IMR-90 (cell line): ENCODE data around the gene TRABD2A. TPM values are rescaled to one million over a fixed set of nuclear protein-coding genes. Genes with fewer than 3 reads are reported as not detected.

Source experiments
- ATAC-seq: fragments of 200-7000 bp; cut with Tn5 transposase; 2 replicates; pipeline ENCODE4 v1.9.1; 2020; ENCODE audit warnings: low read depth, mild to moderate bottlenecking, moderate library complexity
- BruUV-seq: library from RNA; stranded (reverse); fragments of 400-500 nt; replicated peaks from 2 replicates; lab custom pipeline; 2021; lab: Mats Ljungman, UMichigan
- CTCF ChIA-PET: fragments of 300-600 bp; formaldehyde crosslinking; extraction: SDS; loops from one replicate; lab custom pipeline; 2021; ENCODE audit warnings: antibody characterized with exemption; lab: Yijun Ruan, JAX
- POLR2A ChIA-PET: fragments of 300-600 bp; sonication (Branson Sonifier 250); formaldehyde crosslinking; loops from one replicate; lab custom pipeline; 2022; ENCODE audit warnings: antibody characterized with exemption; ENCODE audit not compliant: unreplicated experiment; lab: Charles Lee
- DNase-seq: peaks from one replicate; pipeline ENCODE4 v3.0.0; 2013
- H2AFZ ChIP-seq: replicated peaks from 2 replicates; pipeline ENCODE3; 2013; ENCODE audit warnings: low read length, mild to moderate bottlenecking; ENCODE audit not compliant: poor library complexity
- H2AK5ac ChIP-seq: 2 replicates; pipeline ENCODE4 v1.6.1; 2013; ENCODE audit warnings: low read depth, low read length, inconsistent platforms
- H2AK9ac ChIP-seq: replicated peaks from 2 replicates; pipeline ENCODE3; 2013; ENCODE audit warnings: mild to moderate bottlenecking, low read depth, low read length, moderate library complexity; ENCODE audit not compliant: poor library complexity
- H2BK120ac ChIP-seq: 2 replicates; pipeline ENCODE4 v1.6.1; 2013; ENCODE audit warnings: low read depth, low read length, inconsistent platforms
- H2BK15ac ChIP-seq: 3 replicates; pipeline ENCODE4 v1.6.1; 2013; ENCODE audit warnings: low read depth, low read length, inconsistent platforms
- H2BK20ac ChIP-seq: 2 replicates; pipeline ENCODE4 v1.6.1; 2013; ENCODE audit warnings: low read depth, mild to moderate bottlenecking, inconsistent platforms, low read length, moderate library complexity
- H2BK5ac ChIP-seq: 2 replicates; pipeline ENCODE4 v1.6.1; 2013; ENCODE audit warnings: mild to moderate bottlenecking, low read depth, low read length, inconsistent platforms; ENCODE audit not compliant: poor library complexity, severe bottlenecking
- H3K14ac ChIP-seq: replicated peaks from 2 replicates; pipeline ENCODE4 v1.6.1; 2013; ENCODE audit warnings: low read depth, low read length, inconsistent platforms
- H3K18ac ChIP-seq: 2 replicates; pipeline ENCODE4 v1.6.1; 2013; ENCODE audit warnings: low read depth, low read length, control low read depth
- H3K23ac ChIP-seq: 2 replicates; pipeline ENCODE4 v1.6.1; 2013; ENCODE audit warnings: low read depth, low read length, inconsistent platforms
- H3K27ac ChIP-seq: 2 replicates; pipeline ENCODE4 v1.5.1; 2013; ENCODE audit warnings: mild to moderate bottlenecking, control low read depth, low read length; ENCODE audit not compliant: insufficient read depth
- H3K27me3 ChIP-seq: 2 replicates; pipeline ENCODE4 v1.6.1; 2013; ENCODE audit warnings: low read length; ENCODE audit not compliant: control insufficient read depth, insufficient read depth
- H3K36me3 ChIP-seq: 2 replicates; pipeline ENCODE4 v1.6.1; 2013; ENCODE audit warnings: low read length, mixed read lengths; ENCODE audit not compliant: control insufficient read depth, insufficient read depth
- H3K4ac ChIP-seq: 2 replicates; pipeline ENCODE4 v1.6.1; 2013; ENCODE audit warnings: low read depth, low read length, inconsistent platforms
- H3K4me1 ChIP-seq: 2 replicates; pipeline ENCODE4 v1.6.1; 2013; ENCODE audit warnings: low read length, mixed read lengths; ENCODE audit not compliant: control insufficient read depth, insufficient read depth
- H3K4me2 ChIP-seq: 2 replicates; pipeline ENCODE4 v1.6.1; 2013; ENCODE audit warnings: low read depth, mild to moderate bottlenecking, control low read depth, low read length, moderate library complexity
- H3K4me3 ChIP-seq: 2 replicates; pipeline ENCODE4 v1.5.1; 2013; ENCODE audit warnings: low read depth, mild to moderate bottlenecking, control low read depth, low read length, moderate library complexity; ENCODE audit not compliant: insufficient read depth
- H3K56ac ChIP-seq: 2 replicates; pipeline ENCODE4 v1.6.1; 2013; ENCODE audit warnings: low read length, inconsistent platforms; ENCODE audit not compliant: insufficient read depth; ENCODE audit errors: extremely low read depth
- H3K79me1 ChIP-seq, 2 experiments: 2 replicates each; pipeline ENCODE4 v1.6.1; 2013; ENCODE audit warnings: low read length in 2 of 2, inconsistent platforms in 1 of 2, low read depth in 1 of 2
- H3K9ac ChIP-seq: 2 replicates; pipeline ENCODE4 v1.6.1; 2013; ENCODE audit warnings: low read depth, low read length, control low read depth
- H3K9me1 ChIP-seq: 2 replicates; pipeline ENCODE4 v1.6.1; 2013; ENCODE audit warnings: low read length, inconsistent platforms; ENCODE audit not compliant: insufficient read depth
- H3K9me3 ChIP-seq: 2 replicates; pipeline ENCODE4 v1.6.1; 2013; ENCODE audit warnings: low read length; ENCODE audit not compliant: control insufficient read depth, insufficient read depth
- H4K20me1 ChIP-seq: 2 replicates; pipeline ENCODE4 v1.6.1; 2013; ENCODE audit warnings: low read length, inconsistent platforms; ENCODE audit not compliant: insufficient read depth
- H4K5ac ChIP-seq: 2 replicates; pipeline ENCODE4 v1.6.1; 2013; ENCODE audit warnings: mild to moderate bottlenecking, low read depth, low read length, control low read depth
- H4K8ac ChIP-seq, 2 experiments: 2 replicates each; pipeline ENCODE4 v1.6.1; 2013; ENCODE audit warnings: low read depth in 2 of 2, low read length in 2 of 2, control low read depth in 1 of 2, inconsistent platforms in 1 of 2
- H4K91ac ChIP-seq: 2 replicates; pipeline ENCODE4 v1.6.1; 2013; ENCODE audit warnings: low read depth, low read length, inconsistent platforms; ENCODE audit not compliant: insufficient read depth
- BHLHE40 ChIP-seq: fragments of 150-350 bp; IDR thresholded peaks from 2 replicates; pipeline ENCODE4 v1.6.1; 2016; ENCODE audit warnings: mild to moderate bottlenecking, low read depth, low read length
- CEBPB ChIP-seq: IDR thresholded peaks from 2 replicates; pipeline ENCODE4 v1.6.1; 2012; ENCODE audit warnings: low read depth, low read length, improper control_type of control experiment
- CHD1 ChIP-seq: IDR thresholded peaks from 2 replicates; pipeline ENCODE4 v1.6.1; 2012; ENCODE audit warnings: low read depth, low read length, improper control_type of control experiment
- FOS ChIP-seq: fragments of 150-350 bp; IDR thresholded peaks from 2 replicates; pipeline ENCODE4 v1.6.1; 2016; ENCODE audit warnings: low read depth, low read length
- MAFK ChIP-seq: IDR thresholded peaks from 2 replicates; pipeline ENCODE4 v1.6.1; 2012; ENCODE audit warnings: low read depth, low read length, improper control_type of control experiment
- MAZ ChIP-seq: IDR thresholded peaks from 2 replicates; pipeline ENCODE4 v1.6.1; 2012; ENCODE audit warnings: low read depth, mild to moderate bottlenecking, low read length, improper control_type of control experiment, moderate library complexity, borderline replicate concordance
- NFE2L2 ChIP-seq: fragments of 150-350 bp; IDR thresholded peaks from 2 replicates; pipeline ENCODE4 v1.6.1; 2016; ENCODE audit warnings: low read depth, mild to moderate bottlenecking, low read length
- POLR2A ChIP-seq: IDR thresholded peaks from 2 replicates; pipeline ENCODE4 v1.6.1; 2012; ENCODE audit warnings: mild to moderate bottlenecking, low read depth, low read length
- RAD21 ChIP-seq: IDR thresholded peaks from 2 replicates; pipeline ENCODE4 v1.6.1; 2012; ENCODE audit warnings: low read length, improper control_type of control experiment
- RCOR1 ChIP-seq: IDR thresholded peaks from 2 replicates; pipeline ENCODE4 v1.6.1; 2012; ENCODE audit warnings: mild to moderate bottlenecking, low read length, improper control_type of control experiment; ENCODE audit not compliant: insufficient replicate concordance
- SMC3 ChIP-seq: fragments of 150-350 bp; IDR thresholded peaks from 2 replicates; pipeline ENCODE4 v1.6.1; 2016; ENCODE audit warnings: low read depth, mild to moderate bottlenecking, antibody characterized with exemption, low read length, moderate library complexity
- WGBS, 2 experiments: methylation state at CpG; one replicate each; pipeline versions ENCODE4 v1.1.5 to v1.1.7; 2013; ENCODE audit warnings: missing lambda C conversion rate in 2 of 2; ENCODE audit not compliant: insufficient read length in 1 of 2; ENCODE audit errors: extremely low coverage in 2 of 2; 5-methylcytosine and 5-hydroxymethylcytosine counted together
- dilution Hi-C: fragments of 300-500 bp; cut with HindIII; formaldehyde crosslinking; loops from one replicate; pipeline ENCODE4 v1.14.3; 2018; ENCODE audit warnings: low sequenced_read_pairs; ENCODE audit not compliant: unreplicated experiment
- in situ Hi-C: fragments of 300-500 bp; cut with MboI; formaldehyde crosslinking; loops from 3 replicates; pipeline ENCODE4 v1.14.3; 2019; ENCODE audit warnings: low sequenced_read_pairs, inconsistent platforms, mixed read lengths
- intact Hi-C: fragments of 100-400 bp; cut with micrococcal nuclease; formaldehyde crosslinking; loops from 2 replicates; pipeline ENCODE4 v1.10.0; 2022
- polyA plus RNA-seq, 3 experiments: library from polyadenylated mRNA; depleted of rRNA; stranded (reverse); fragments of >200 nt; gene quantifications; 2 replicates each; pipeline ENCODE4 v1.2.3, GENCODE V29; 2012; ENCODE audit warnings: low replicate concordance in 1 of 3
- total RNA-seq: library from RNA; depleted of rRNA; stranded (reverse); fragments of >200 nt; gene quantifications from 2 replicates; pipeline ENCODE4 v1.2.3, GENCODE V29; 2012
- TF ChIP-seq, protein P1 (sequence below): fragments of 150-350 bp; IDR thresholded peaks from 2 replicates; pipeline ENCODE4 v1.6.1; 2017; ENCODE audit warnings: mild to moderate bottlenecking, antibody characterized with exemption, low read length, low read depth
- TF ChIP-seq, protein P2 (sequence below): conservative IDR thresholded peaks from 2 replicates; pipeline ENCODE4 v1.5.1; 2012; ENCODE audit warnings: mild to moderate bottlenecking, low read depth, low read length, improper control_type of control experiment
- TF ChIP-seq, protein P3 (sequence below): fragments of 150-350 bp; IDR thresholded peaks from 2 replicates; pipeline ENCODE4 v1.6.1; 2016; ENCODE audit warnings: low read depth, mild to moderate bottlenecking, low read length, moderate library complexity, borderline replicate concordance

The TRABD2A gene
- total and polyA plus RNA-seq, 2 of the 4 experiments (the other 2 are of a cell fraction), result 17.6 to 20.3 TPM

DNA sequence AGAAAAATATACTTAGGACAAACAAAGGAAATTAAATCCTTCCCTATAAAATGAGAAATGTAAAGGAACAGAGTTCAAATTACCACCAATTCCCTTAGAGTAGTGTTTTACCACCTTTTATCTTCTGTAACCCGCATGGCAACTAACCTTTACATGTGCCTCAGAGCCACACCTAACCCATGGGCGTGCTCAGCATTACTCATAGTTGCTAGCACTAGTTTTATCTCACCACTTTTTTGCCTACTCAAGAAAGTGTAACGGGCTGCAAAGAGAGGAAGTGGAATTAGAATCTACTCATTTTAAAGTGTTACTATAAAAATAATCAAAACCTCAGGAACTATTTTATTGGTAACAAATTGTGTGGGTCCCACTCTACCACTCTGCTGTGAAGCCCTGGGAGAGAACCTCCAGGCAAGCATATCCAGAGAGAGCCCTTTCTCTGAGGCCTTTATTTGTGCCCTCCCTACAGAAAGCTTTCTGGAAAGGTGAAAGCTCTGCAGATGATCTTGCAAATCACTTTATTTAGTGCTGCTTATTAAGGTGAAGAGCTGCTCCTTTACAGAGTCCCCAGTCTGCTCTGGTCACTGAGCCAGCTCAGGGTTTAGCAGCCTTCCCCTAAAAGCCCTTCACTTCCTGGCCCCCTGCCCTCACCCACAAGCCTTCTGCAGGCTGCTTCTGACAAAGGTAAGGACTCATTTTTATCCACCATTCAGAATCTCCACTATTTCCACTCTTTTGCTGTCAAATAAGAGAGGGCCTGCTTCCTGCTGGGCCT is 98.8 kb downstream of the TRABD2A start:
- ChIA-PET CTCF (no interaction called here), POLR2A (no interaction called here)
- Histone ChIP-seq H2BK20ac (no peak overlapping the region), H3K23ac (no peak overlapping the region), H3K4me3 (no peak overlapping the region), H3K4ac (no peak overlapping the region), H2BK120ac (no peak overlapping the region), H3K4me1 (0 out of 2 replicates have a peak, but pooled peaks cover 2% of the 10 kb centered on the region), H3K14ac (no peak overlapping the region), H2BK15ac (no peak overlapping the region), H3K9me1 (no peaks in the 10 kb centered on the region), H3K27ac (no peak overlapping the region), H2AK5ac (no peak overlapping the region), H4K91ac (no peak overlapping the region), H3K79me1 (no peaks in the 10 kb centered on the region), H3K56ac (no peak overlapping the region), H4K8ac (no peak overlapping the region), H3K9ac (no peak overlapping the region), H4K5ac (no peak overlapping the region), H4K20me1 (no peaks in the 10 kb centered on the region), H3K18ac (no peak overlapping the region), H2AK9ac (no peak overlapping the region), H3K9me3 (no peaks in the 10 kb centered on the region), H3K27me3 (no peaks in the 10 kb centered on the region), H2BK5ac (no peak overlapping the region), H3K36me3 (no peaks in the 10 kb centered on the region), H3K4me2 (no peak overlapping the region), H2AFZ (peak overlapping the region; percentile 29)
- BruUV-seq, result no TSS peak
- TF ChIP-seq POLR2A, result no peak
- TF ChIP-seq CHD1, result no peak
- TF ChIP-seq RAD21, result no peak
- TF ChIP-seq BHLHE40, result no peak
- TF ChIP-seq RCOR1, result no peak
- no peak for TF ChIP-seq CEBPB
- TF ChIP-seq MAFK, result no peak
- TF ChIP-seq MAZ, result no peak
- TF ChIP-seq, protein P1, sequence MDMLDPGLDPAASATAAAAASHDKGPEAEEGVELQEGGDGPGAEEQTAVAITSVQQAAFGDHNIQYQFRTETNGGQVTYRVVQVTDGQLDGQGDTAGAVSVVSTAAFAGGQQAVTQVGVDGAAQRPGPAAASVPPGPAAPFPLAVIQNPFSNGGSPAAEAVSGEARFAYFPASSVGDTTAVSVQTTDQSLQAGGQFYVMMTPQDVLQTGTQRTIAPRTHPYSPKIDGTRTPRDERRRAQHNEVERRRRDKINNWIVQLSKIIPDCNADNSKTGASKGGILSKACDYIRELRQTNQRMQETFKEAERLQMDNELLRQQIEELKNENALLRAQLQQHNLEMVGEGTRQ, result no peak
- TF ChIP-seq SMC3, result no peak
- TF ChIP-seq, protein P2, sequence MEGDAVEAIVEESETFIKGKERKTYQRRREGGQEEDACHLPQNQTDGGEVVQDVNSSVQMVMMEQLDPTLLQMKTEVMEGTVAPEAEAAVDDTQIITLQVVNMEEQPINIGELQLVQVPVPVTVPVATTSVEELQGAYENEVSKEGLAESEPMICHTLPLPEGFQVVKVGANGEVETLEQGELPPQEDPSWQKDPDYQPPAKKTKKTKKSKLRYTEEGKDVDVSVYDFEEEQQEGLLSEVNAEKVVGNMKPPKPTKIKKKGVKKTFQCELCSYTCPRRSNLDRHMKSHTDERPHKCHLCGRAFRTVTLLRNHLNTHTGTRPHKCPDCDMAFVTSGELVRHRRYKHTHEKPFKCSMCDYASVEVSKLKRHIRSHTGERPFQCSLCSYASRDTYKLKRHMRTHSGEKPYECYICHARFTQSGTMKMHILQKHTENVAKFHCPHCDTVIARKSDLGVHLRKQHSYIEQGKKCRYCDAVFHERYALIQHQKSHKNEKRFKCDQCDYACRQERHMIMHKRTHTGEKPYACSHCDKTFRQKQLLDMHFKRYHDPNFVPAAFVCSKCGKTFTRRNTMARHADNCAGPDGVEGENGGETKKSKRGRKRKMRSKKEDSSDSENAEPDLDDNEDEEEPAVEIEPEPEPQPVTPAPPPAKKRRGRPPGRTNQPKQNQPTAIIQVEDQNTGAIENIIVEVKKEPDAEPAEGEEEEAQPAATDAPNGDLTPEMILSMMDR, result no peak
- no peak for TF ChIP-seq FOS
- TF ChIP-seq, protein P3, sequence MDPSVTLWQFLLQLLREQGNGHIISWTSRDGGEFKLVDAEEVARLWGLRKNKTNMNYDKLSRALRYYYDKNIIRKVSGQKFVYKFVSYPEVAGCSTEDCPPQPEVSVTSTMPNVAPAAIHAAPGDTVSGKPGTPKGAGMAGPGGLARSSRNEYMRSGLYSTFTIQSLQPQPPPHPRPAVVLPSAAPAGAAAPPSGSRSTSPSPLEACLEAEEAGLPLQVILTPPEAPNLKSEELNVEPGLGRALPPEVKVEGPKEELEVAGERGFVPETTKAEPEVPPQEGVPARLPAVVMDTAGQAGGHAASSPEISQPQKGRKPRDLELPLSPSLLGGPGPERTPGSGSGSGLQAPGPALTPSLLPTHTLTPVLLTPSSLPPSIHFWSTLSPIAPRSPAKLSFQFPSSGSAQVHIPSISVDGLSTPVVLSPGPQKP, result no peak
- no peak for TF ChIP-seq NFE2L2
- DNase-seq, result peak; percentile 15
- no CpG with 5 or more reads among the region's 3 CpGs for WGBS, 2 experiments
- dilution Hi-C loops (no loop called here), intact Hi-C loops (no loop called here), in situ Hi-C loops (no loop called here)
- no peak for ATAC-seq
